HFFc6 (cell line): ENCODE results near the gene TDRD1. TPM values are rescaled to one million over a fixed set of nuclear protein-coding genes. Genes with fewer than 3 reads are reported as not detected.
"Not testable (repeated sequence)": the region's sequence is repeated elsewhere in the genome, so short reads cannot be mapped to it uniquely, and the experiment has no call there.

Experiments used
- DNase-seq: peaks from one replicate; pipeline ENCODE4 v3.0.0-alpha.2; 2018
- H3K27ac Mint-ChIP-seq: 2 replicates; pipeline ENCODE4 v1.8.0; 2020; ENCODE audit warnings: mild to moderate bottlenecking, mixed read lengths
- H3K27me3 Mint-ChIP-seq: 2 replicates; pipeline ENCODE4 v1.8.0; 2021; ENCODE audit warnings: mild to moderate bottlenecking, moderate library complexity, mixed read lengths; ENCODE audit not compliant: insufficient read depth
- H3K36me3 Mint-ChIP-seq: 2 replicates; pipeline ENCODE4 v1.8.0; 2021; ENCODE audit warnings: low read depth, mixed read lengths
- H3K4me1 Mint-ChIP-seq: 2 replicates; pipeline ENCODE4 v1.8.0; 2020; ENCODE audit warnings: low read depth, mixed read lengths
- H3K4me3 Mint-ChIP-seq: 2 replicates; pipeline ENCODE4 v1.8.0; 2020; ENCODE audit warnings: mild to moderate bottlenecking, moderate library complexity, mixed read lengths
- H3K9me3 Mint-ChIP-seq: 2 replicates; pipeline ENCODE4 v1.8.0; 2020; ENCODE audit warnings: mild to moderate bottlenecking, mixed read lengths
- long read RNA-seq: library from polyadenylated mRNA; unstranded; transcript quantifications from one replicate; pipeline ENCODE4 v2.0.0, GENCODE V29; 2019
- total RNA-seq, 6 experiments: library from RNA; stranded (reverse); fragmentation: NEBNext Ultra II Directional; extraction: Animal tissue kit (Norgen Biotek cat#: 25700); gene quantifications; 2 replicates in 1 of 6; 3 replicates in 5 of 6; pipeline ENCODE4 v1.2.3, GENCODE V29; 2021
- TF ChIP-seq, protein P1 (sequence below): fragments of 200-600 bp; sonication (generic); IDR thresholded peaks from 2 replicates; pipeline ENCODE4 v1.5.0; 2021; ENCODE audit warnings: antibody characterized with exemption, mild to moderate bottlenecking

TDRD1 gene, protein sequence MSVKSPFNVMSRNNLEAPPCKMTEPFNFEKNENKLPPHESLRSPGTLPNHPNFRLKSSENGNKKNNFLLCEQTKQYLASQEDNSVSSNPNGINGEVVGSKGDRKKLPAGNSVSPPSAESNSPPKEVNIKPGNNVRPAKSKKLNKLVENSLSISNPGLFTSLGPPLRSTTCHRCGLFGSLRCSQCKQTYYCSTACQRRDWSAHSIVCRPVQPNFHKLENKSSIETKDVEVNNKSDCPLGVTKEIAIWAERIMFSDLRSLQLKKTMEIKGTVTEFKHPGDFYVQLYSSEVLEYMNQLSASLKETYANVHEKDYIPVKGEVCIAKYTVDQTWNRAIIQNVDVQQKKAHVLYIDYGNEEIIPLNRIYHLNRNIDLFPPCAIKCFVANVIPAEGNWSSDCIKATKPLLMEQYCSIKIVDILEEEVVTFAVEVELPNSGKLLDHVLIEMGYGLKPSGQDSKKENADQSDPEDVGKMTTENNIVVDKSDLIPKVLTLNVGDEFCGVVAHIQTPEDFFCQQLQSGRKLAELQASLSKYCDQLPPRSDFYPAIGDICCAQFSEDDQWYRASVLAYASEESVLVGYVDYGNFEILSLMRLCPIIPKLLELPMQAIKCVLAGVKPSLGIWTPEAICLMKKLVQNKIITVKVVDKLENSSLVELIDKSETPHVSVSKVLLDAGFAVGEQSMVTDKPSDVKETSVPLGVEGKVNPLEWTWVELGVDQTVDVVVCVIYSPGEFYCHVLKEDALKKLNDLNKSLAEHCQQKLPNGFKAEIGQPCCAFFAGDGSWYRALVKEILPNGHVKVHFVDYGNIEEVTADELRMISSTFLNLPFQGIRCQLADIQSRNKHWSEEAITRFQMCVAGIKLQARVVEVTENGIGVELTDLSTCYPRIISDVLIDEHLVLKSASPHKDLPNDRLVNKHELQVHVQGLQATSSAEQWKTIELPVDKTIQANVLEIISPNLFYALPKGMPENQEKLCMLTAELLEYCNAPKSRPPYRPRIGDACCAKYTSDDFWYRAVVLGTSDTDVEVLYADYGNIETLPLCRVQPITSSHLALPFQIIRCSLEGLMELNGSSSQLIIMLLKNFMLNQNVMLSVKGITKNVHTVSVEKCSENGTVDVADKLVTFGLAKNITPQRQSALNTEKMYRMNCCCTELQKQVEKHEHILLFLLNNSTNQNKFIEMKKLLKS
- total RNA-seq = not detected
- long read RNA-seq = 0 reads

DNA sequence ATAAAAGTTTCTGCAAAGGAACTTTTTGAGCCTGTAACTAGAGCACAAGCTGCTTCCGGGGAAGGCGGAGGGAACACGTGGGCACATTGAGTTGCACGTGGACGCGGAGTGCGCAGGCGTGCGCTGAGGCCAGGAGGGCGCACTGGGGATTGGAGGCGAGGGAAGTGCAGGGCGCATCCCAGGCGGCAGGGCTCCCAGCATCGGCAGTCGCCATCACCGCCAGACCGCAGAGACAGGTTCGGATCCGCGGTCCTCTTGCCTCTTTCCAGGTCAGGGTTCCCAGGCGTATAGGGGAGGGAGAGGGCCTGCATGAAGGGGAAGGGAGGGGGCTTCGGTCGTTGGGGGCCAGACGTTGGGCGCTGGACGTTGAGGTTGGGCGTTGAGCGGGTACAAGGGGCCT lies at the start of gene TDRD1:
TDRD1 (plus strand) TSS at position 206 of the 400 bp plus-strand sequence. CDS start 8,479 bp downstream, outside the sequence.
- Mint-ChIP-seq H3K4me1 (peaks cover 9% of the 10 kb centered on the region), H3K27me3 (peaks cover 8% of the 10 kb centered on the region), H3K36me3 (no peaks in the 10 kb centered on the region), H3K27ac (no peak within 1 kb of the TSS), H3K4me3 (no peak within 1 kb of the TSS), H3K9me3 (no peaks in the 10 kb centered on the region)
- DNase-seq = no peak
- TF ChIP-seq, protein P1, sequence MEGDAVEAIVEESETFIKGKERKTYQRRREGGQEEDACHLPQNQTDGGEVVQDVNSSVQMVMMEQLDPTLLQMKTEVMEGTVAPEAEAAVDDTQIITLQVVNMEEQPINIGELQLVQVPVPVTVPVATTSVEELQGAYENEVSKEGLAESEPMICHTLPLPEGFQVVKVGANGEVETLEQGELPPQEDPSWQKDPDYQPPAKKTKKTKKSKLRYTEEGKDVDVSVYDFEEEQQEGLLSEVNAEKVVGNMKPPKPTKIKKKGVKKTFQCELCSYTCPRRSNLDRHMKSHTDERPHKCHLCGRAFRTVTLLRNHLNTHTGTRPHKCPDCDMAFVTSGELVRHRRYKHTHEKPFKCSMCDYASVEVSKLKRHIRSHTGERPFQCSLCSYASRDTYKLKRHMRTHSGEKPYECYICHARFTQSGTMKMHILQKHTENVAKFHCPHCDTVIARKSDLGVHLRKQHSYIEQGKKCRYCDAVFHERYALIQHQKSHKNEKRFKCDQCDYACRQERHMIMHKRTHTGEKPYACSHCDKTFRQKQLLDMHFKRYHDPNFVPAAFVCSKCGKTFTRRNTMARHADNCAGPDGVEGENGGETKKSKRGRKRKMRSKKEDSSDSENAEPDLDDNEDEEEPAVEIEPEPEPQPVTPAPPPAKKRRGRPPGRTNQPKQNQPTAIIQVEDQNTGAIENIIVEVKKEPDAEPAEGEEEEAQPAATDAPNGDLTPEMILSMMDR = no peak

DNA sequence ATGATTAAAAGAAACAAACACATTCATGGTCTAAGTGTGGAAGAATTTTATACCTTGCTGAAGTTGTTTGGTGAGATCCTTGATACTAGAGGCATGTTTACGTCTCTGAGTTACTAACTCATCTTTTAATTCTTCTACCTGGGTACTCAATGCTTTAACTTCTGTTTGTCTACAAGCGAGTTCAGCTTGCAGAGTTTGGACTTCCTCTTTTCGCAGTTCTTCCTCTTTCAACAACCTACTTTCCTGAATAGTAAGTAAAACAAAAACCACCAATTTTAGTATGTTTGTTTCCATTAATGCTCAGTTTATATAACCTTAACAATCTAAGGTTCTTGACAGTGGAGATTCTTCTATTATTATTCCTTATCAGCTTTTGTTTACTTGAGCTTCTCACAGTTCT lies 48.1 kb upstream of the TDRD1 start:
- Mint-ChIP-seq H3K36me3 (peaks cover 18% of the 10 kb centered on the region; the same call in 1 of the 2 replicates), H3K4me1 (no peaks in the 10 kb centered on the region), H3K27me3 (no peaks in the 10 kb centered on the region), H3K9me3 (no peaks in the 10 kb centered on the region), H3K4me3 (no peak overlapping the region), H3K27ac (no peak overlapping the region)
- no peak for DNase-seq
- TF ChIP-seq, protein P1 = no peak

DNA sequence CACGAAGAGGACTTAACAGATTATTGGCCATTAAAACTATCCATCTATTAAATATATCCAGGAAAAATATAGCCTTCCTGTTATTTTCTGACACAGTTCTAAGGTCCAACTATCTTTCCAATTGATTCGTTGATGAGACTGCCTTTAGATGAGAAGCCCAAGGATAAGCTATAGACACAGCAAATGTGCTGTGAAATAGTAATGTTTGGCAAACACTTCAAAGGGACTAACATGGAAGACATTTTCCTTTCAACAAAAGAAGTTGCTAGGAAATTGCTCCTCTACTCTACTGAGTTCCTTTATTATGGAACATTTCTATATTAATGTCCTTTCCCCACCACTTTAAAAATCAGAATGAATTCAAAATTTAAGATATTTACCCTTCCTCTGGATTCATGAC lies 43.7 kb upstream of the TDRD1 start:
- Mint-ChIP-seq H3K36me3 (peaks cover 8% of the 10 kb centered on the region), H3K4me1 (no peaks in the 10 kb centered on the region), H3K4me3 (no peak overlapping the region), H3K9me3 (no peaks in the 10 kb centered on the region), H3K27ac (no peak overlapping the region), H3K27me3 (no peaks in the 10 kb centered on the region)
- TF ChIP-seq, protein P1 = no peak
- no peak for DNase-seq

DNA sequence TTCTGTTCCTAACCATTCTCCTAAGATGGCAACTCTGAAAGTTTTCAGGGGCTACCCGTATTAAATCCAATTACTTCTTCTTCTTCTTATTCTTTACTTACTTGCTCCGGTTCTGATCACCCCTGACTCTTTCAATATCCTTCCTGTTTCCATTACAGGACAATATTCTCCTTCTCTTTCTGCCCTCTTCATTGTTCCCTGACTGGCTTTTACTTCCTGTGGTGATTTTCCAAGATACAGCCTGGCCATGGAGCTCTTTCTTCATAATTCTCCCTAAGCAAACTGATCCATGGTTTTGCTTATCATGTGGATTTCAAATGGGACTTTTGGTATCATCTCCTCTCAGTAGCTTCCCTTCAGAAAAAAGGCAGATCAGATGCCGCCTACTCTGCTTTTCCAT lies 40.6 kb upstream of the TDRD1 start:
- Mint-ChIP-seq H3K4me3 (no peak overlapping the region), H3K36me3 (peaks cover 5% of the 10 kb centered on the region), H3K4me1 (no peaks in the 10 kb centered on the region), H3K9me3 (no peaks in the 10 kb centered on the region), H3K27me3 (no peaks in the 10 kb centered on the region), H3K27ac (no peak overlapping the region; the same call in 1 of the 2 replicates)
- DNase-seq = no peak
- TF ChIP-seq, protein P1 = no peak

DNA sequence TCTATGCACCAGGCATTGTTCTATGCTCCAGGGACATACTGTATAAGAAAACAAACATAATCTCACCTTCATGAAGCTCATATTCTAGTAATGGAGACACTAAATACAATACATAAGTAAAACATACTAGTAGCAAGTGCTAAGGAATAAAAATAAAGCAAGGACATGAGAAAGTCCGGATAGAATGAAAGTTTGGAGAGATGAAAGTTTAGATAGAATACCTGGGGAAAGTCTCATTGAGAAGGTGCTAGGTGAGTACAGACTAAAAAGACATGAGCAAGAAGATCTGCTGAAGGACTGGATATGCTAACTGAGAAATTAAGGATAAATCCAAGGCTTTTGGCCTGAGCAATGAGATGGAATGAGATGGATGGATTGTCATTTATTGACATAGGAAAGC lies 39.1 kb upstream of the TDRD1 start:
- TF ChIP-seq, protein P1 = no peak
- Mint-ChIP-seq H3K9me3 (no peaks in the 10 kb centered on the region), H3K4me3 (no peak overlapping the region), H3K4me1 (no peaks in the 10 kb centered on the region), H3K36me3 (peaks cover 4% of the 10 kb centered on the region), H3K27me3 (no peaks in the 10 kb centered on the region), H3K27ac (no peak overlapping the region)
- DNase-seq = no peak

DNA sequence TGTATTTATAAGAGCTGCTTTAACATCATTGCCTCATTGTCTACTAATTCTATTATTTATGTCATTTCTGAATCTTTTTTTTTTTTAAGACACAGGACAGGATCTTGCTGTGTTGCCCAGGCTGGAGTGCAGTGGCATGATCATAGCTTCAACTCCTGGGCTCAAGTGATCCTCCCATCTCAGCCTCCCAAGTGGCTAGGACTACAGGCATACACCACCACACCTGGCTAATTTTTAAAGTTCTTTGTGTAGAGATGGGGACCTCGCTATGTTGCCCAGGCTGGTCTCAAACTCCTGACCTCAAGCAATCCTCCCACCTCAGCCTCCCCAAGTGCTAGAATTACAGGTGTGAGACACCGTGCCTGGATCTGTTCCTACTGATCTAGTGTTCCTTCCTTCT lies 38.3 kb upstream of the TDRD1 start:
- H3K36me3 Mint-ChIP-seq, DNase-seq, H3K27ac Mint-ChIP-seq, H3K9me3 Mint-ChIP-seq, H3K4me1 Mint-ChIP-seq, H3K27me3 Mint-ChIP-seq, H3K4me3 Mint-ChIP-seq: not testable (repeated sequence)
